ENCODE measurements around the gene SRL. TPM values are rescaled to one million over a fixed set of nuclear protein-coding genes. Genes with fewer than 3 reads are reported as not detected.

Gene SRL
- total RNA-seq, 1 experiment from 2014 or later, result not detected

DNA sequence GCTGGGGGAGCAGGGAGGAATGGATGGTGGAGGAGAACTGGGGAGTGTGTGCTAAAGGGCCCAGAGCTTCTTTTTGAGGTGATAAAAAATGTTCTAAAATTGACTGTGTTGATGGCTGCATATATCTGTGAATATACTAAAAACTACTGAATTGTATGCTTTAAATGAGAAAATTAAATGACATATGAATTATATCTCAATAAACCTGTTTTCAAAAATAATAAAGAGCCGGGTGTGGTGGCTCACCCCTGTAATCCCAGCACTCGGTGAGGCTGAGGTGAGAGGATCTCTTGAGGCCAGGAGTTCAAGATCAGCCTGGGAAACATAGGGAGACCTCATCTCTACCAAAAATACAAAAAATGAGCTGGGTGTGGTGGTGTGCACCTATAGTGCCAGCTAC, 16.8 kb downstream of the SRL start:
- no peaks in the 10 kb centered on the region for H3K9me2 ChIP-seq (replicated peaks; ENCODE audit: low read length)
- no peak for TF ChIP-seq EZH2 (IDR thresholded peaks at IDR 0.05; ENCODE audit: low read length, unreplicated experiment)
- no peak for TF ChIP-seq CTCF (conservative IDR thresholded peaks at IDR 0.05; ENCODE audit: low read depth, low read length)
- TF ChIP-seq EZH2phosphoT487 (IDR thresholded peaks at IDR 0.05; ENCODE audit: borderline replicate concordance, low read length), result no peak
- ATAC-seq (no peak), DNase-seq (no peak)
- no peaks in the 10 kb centered on the region for H4K20me1 ChIP-seq (ENCODE audit: low read length)
- CTCF ChIA-PET, result no interaction called here
- H3F3A ChIP-seq (ENCODE audit: low read length, unreplicated experiment), result no peaks in the 10 kb centered on the region
- no peaks in the 10 kb centered on the region for H3K4me1 ChIP-seq (ENCODE audit: insufficient read depth, low read length)
- H3K79me2 ChIP-seq (ENCODE audit: low read length), result no peaks in the 10 kb centered on the region
- no peak overlapping the region for H3K4me2 ChIP-seq (ENCODE audit: low read length)
- POLR2A ChIA-PET (ENCODE audit: unreplicated experiment), result no interaction called here
- intact Hi-C loops (cut with micrococcal nuclease), result no loop called here
- H3K27me3 ChIP-seq (ENCODE audit: low read length), result no peaks in the 10 kb centered on the region
- no peaks in the 10 kb centered on the region for H3K36me3 ChIP-seq (ENCODE audit: low read depth, low read length)
- H2AFZ ChIP-seq (ENCODE audit: low read length), result no peak overlapping the region
- H3K9ac ChIP-seq (ENCODE audit: low read length), result no peak overlapping the region
- H3K9me3 ChIP-seq (ENCODE audit: low read length), result no peaks in the 10 kb centered on the region
- H3K27ac ChIP-seq (ENCODE audit: low read length), result no peak overlapping the region
- no TSS peak for BruUV-seq (replicated peaks)
- H3K4me3 ChIP-seq (ENCODE audit: low read length), result no peak overlapping the region

GRCh38 chr16:4220358-4220757, 21.5 kb downstream of the SRL start:
- BruUV-seq (replicated peaks), result no TSS peak
- POLR2A ChIA-PET (ENCODE audit: unreplicated experiment), result no interaction called here
- no peak overlapping the region for H3K4me2 ChIP-seq (ENCODE audit: low read length)

GRCh38 chr16:4218202-4218601, 23.7 kb downstream of the SRL start:
- no peaks in the 10 kb centered on the region for H3K27me3 ChIP-seq (ENCODE audit: low read length)
- TF ChIP-seq CTCF (conservative IDR thresholded peaks at IDR 0.05; ENCODE audit: low read depth, low read length), result no peak
- no peak for TF ChIP-seq EZH2phosphoT487 (IDR thresholded peaks at IDR 0.05; ENCODE audit: borderline replicate concordance, low read length)
- TF ChIP-seq EZH2 (IDR thresholded peaks at IDR 0.05; ENCODE audit: low read length, unreplicated experiment), result no peak
- H2AFZ ChIP-seq (ENCODE audit: low read length), result no peak overlapping the region
- DNase-seq (no peak), ATAC-seq (no peak)
- no peaks in the 10 kb centered on the region for H3F3A ChIP-seq (ENCODE audit: low read length, unreplicated experiment)
- H3K4me3 ChIP-seq (ENCODE audit: low read length), result no peak overlapping the region
- H3K27ac ChIP-seq (ENCODE audit: low read length), result no peak overlapping the region
- no peak overlapping the region for H3K4me2 ChIP-seq (ENCODE audit: low read length)
- ChIA-PET CTCF (no interaction called here), POLR2A (ENCODE audit: unreplicated experiment) (interaction anchor here (0.6 kb wide), 1 partner anchor 36 kb away, joined by 4 read pairs; no protein-coding TSS in a partner anchor)
- no peaks in the 10 kb centered on the region for H3K36me3 ChIP-seq (ENCODE audit: low read depth, low read length)
- no TSS peak for BruUV-seq (replicated peaks)
- H3K9ac ChIP-seq (ENCODE audit: low read length), result no peak overlapping the region
- no peaks in the 10 kb centered on the region for H4K20me1 ChIP-seq (ENCODE audit: low read length)
- H3K9me2 ChIP-seq (replicated peaks; ENCODE audit: low read length), result no peaks in the 10 kb centered on the region
- intact Hi-C loops (cut with micrococcal nuclease), result no loop called here
- H3K9me3 ChIP-seq (ENCODE audit: low read length), result no peaks in the 10 kb centered on the region
- H3K79me2 ChIP-seq (ENCODE audit: low read length), result no peaks in the 10 kb centered on the region
- H3K4me1 ChIP-seq (ENCODE audit: insufficient read depth, low read length), result peaks cover 10% of the 10 kb centered on the region

More at GRCh38 chr16:4220358-4220757, 21.5 kb downstream of the SRL start:
- Histone ChIP-seq H3K9me3 (ENCODE audit: low read length) (no peaks in the 10 kb centered on the region), H3K36me3 (ENCODE audit: low read depth, low read length) (no peaks in the 10 kb centered on the region), H3K4me3 (ENCODE audit: low read length) (no peak overlapping the region), H3K9ac (ENCODE audit: low read length) (no peak overlapping the region), H3K27me3 (ENCODE audit: low read length) (no peaks in the 10 kb centered on the region), H3F3A (ENCODE audit: low read length, unreplicated experiment) (no peaks in the 10 kb centered on the region), H3K4me1 (ENCODE audit: insufficient read depth, low read length) (no peaks in the 10 kb centered on the region), H3K79me2 (ENCODE audit: low read length) (no peaks in the 10 kb centered on the region), H3K27ac (ENCODE audit: low read length) (no peak overlapping the region), H2AFZ (ENCODE audit: low read length) (no peak overlapping the region), H4K20me1 (ENCODE audit: low read length) (no peaks in the 10 kb centered on the region), H3K9me2 (replicated peaks; ENCODE audit: low read length) (no peaks in the 10 kb centered on the region)
- intact Hi-C loops (cut with micrococcal nuclease), result no loop called here
- CTCF ChIA-PET, result no interaction called here
- TF ChIP-seq EZH2phosphoT487 (IDR thresholded peaks at IDR 0.05; ENCODE audit: borderline replicate concordance, low read length) (no peak), CTCF (conservative IDR thresholded peaks at IDR 0.05; ENCODE audit: low read depth, low read length) (no peak), EZH2 (IDR thresholded peaks at IDR 0.05; ENCODE audit: low read length, unreplicated experiment) (no peak)
- no peak for DNase-seq
- ATAC-seq, result no peak

Measured in PC-3 (cell line).